NCI-H1694 treated with DMSO at 0.1 percent for 48 hours (cell line): ENCODE data around the gene KCNAB2.

Experiments
- DNase-seq: peaks from one replicate; lab custom pipeline; 2025; lab: John Stamatoyannopoulos, UW

The KCNAB2 gene

DNA sequence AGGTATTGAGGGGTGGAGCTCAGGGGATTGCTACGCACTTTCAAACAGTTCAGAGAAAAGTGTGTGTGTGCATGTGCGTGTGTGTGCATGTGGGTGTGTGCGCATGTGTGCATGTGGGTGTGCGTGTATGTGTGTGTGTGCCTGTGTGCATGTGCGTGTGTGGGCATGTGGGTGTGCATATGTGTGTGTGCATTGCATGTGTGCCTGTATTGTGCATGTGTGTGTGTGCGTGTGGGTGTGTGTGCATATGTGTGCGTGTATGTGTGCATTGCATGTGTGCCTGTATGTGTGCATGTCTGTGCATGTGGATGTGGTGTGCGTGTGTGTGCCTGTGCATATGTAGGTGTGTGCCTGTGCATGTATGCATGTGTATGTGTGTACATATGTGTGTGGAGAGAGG lies 12.6 kb upstream of the KCNAB2 start:
- DNase-seq = no peak

- no peak for DNase-seq
Observed at GRCh38 chr1:6033986-6034749, 11.5 kb upstream of the KCNAB2 start.

DNA sequence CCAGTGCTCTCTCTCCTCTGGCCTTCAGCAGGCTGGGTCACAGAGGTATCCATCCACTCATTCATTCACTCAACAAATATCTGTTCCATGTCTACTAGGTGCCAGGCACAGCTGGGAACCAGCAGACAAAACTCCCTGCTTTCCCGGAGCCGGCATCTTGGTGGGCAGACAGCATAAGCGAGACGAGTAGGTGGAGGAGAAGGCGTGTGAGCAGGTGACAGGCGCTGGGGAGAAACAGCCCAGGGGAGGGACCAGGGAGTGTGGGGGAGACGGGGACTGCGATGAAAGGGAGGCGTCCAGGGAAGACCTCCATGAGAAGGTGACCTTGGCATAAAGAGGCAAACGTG lies 11.0 kb upstream of the KCNAB2 start:
- no peak for DNase-seq

GRCh38 chr1:6035303-6035702 lies 10.4 kb upstream of the KCNAB2 start:
- no peak for DNase-seq

DNA sequence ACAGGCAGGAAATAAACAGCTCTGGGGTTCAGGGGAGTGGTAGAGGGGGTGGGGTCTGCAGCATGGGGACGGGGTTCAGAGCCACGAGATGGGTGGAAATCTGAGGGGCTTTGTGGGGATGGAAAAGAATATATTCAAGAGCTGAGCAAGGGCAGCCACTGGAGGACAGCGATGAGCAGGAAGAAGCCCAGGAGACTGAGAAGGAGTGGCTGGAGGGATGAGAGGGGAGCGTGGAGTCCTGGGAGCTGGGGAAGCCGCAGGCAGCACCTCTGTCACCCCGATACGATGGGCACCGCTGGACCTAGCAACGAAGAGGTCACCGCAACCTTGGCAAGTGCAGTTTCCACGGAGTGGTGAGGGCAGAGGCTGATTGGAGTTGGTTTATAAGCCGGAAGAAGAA lies 10.0 kb upstream of the KCNAB2 start:
- DNase-seq = no peak

GRCh38 chr1:6037338-6037762 lies 8.3 kb upstream of the KCNAB2 start:
- no peak for DNase-seq

GRCh38 chr1:6038603-6039002 lies 7.1 kb upstream of the KCNAB2 start:
- no peak for DNase-seq

DNA sequence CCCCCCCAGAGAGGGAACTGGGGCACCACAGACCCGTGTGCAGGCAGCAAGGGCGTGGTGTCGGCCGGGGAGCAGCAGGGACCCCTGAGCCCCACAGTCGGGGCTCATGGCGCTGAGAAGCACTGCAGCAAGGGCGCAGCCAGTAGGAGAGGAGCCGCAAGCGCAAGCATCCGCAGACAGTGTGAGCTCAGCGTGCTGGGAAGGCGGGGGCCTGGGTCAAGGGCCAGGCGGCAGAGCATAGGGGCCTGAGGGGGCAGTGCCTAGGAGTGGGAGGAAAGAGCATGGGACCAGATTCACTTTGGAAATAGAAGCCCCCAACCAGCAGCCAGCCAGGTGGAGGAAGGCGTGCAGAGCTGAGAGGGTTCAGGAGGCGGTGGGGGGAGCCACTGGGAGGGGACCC lies 6.7 kb upstream of the KCNAB2 start:
- DNase-seq = no peak

DNA sequence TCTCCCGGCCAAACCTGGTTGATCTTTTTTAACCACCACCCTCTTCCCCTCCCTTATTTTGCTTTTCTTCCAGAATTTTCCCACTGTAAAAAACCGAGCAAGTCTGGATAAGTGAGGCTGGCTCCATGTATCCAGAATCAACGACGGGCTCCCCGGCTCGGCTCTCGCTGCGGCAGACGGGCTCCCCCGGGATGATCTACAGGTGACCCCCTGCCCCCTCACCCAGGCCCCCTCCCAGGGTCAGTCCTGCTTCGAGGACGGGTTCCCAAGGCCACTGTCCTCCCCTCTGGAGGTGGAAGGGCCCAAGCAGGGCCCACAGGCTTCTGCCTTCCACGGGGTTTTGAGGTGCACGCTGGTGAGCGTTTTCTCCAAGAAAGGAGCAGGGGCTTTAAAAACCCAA lies 5.2 kb upstream of the KCNAB2 start:
- no peak for DNase-seq

DNA sequence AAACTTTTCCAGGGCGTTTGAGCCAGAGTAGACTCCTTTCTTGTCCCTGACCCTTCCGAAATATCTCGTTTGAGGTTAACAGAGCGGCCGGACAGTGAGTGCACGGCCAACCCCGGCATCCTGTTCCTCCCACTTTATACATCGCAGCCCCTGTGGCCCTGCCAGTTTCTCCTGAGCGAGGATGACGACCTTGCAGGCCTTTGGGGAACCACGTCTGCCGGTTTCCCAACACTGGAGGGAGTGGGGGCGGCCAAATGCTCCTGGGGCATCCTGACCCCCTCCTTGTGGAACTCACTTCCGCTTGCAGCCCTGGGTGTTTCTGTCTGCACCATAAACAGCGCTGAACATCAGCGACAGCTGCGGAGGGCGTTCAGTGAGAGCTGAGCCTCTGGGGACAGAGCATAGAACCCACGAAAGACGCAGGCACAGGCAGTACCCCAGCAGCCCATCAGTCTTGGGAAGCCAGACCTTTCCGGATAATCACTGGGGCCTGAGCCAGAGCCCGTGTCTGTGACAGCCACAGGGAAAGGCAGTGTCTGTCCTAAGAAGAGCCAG lies 4.8 kb upstream of the KCNAB2 start:
- DNase-seq = no peak

DNA sequence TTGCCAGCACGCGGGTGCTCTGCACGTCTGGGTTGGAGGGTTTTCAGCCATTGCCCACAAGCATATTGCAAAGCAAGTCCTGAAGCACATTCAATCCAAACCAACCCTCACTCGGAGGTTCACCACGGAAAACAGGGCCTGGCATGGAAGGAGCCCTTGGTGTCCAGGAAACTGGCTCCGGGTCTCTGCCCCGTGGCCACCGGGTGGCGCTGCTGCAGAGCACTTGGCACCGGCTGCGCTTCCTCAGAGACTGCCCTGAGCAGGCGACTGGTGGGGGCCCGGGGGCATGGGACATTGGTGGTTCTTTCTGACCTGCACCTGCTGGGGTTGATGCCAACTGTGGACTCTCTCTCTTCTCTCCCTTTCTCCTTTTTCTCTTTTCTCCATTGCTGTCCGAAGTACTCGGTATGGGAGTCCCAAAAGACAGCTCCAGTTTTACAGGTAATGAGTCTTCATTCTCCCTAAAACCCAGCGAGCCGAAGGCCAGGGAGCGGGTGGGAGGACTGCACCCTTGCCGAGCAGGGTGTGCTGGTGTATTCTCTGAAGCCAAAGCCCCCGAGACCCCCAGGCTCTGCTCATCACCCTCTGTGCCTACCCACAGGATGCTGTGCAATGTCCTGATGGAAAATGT lies 4.1 kb upstream of the KCNAB2 start:
- DNase-seq = no peak

DNA sequence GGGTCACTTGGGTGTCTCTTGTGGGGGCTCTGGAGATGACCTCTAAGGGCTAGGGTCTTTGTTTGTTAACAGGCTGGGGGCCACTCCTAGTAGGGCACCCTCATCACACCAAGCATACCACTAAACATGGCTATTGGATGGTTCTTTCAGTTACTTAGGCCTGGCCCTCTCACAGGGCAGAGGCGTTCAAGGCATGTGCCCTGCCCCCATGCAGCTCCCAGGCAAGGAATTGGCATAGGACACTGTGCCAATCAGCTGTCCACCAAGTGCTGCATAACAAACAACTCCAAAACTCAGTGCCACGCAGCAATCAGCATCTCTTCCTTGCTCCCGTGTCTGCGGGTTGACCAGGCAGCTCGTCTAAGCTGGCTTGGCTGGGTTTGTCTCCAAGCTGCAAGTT lies 2.1 kb upstream of the KCNAB2 start:
- DNase-seq = no peak

- no peak for DNase-seq
Observed at GRCh38 chr1:6044481-6045109, 1.1 kb upstream of the KCNAB2 start.

DNA sequence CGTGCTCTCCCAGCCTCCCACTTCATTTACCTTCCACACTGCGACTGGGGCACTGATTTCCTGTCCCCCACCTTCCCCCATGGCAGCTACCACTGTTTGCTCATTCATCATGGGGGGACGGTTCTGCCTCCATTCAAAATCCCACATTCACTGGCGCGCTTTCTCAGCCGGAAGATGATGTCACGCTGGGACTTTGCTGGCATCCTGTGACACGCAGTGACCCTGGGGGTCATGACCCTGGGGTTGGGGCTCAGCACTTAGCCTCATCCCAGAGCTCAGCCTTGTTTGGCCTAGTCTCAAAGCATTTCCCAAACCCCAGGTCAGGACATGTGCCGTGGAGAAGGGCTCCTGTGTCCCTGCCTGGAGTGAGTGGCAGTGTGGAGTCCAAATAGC lies 582 bp upstream of the KCNAB2 start:
- DNase-seq = no peak

DNA sequence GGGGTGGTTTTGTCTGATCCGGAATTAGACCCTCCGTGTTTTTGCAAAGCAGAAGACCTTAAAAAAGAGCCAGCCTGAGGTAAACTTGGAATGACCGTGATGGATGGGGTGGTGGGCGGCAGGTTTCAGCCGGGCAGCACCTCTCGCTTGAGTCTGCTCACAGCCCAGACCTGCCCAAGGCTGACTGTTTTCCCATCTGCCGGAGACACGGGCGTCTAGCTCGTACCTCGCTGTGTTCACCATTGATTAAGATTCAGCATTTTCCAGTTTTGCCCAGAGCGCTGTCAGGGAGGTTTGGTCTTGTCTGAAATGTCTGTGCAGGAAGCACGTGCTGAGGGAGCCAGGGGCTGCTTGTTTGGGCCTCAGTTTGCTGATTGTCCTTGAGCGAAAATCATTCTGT lies 591 bp downstream of the KCNAB2 start:
- no peak for DNase-seq

DNA sequence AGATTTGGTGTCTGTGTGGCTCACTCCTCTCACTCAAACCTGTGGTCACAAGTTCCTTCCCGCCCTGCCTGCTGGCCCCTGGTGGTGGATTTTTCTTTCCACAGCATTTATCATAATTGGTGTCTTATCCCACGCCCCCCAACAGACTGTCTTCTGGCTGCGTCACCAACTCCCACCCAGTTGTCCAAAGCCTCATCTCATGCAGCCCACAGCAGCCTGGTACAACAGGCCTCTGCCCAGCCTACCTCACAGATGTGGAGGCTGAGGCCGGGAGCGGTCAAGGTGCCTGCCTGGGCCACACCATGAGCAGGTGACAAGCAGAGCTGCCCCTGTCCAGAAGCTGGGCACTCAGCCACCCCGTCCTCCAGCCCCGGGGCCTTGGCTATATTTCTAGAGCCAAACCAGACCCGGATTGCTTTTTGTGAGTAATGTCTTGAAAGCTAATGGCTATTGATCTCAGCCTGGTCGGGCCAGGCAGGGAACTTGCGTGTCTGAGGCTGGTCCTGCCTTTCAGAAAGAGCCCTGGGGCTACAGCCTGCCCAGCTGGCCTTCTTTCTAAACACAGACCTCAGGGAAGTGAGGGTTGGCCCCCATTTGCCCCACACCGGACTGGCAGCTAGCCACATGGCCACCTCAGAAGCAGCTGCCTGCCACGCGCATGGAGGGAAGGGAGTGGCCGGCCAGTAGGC lies 2.6 kb downstream of the KCNAB2 start:
- DNase-seq = no peak

DNA sequence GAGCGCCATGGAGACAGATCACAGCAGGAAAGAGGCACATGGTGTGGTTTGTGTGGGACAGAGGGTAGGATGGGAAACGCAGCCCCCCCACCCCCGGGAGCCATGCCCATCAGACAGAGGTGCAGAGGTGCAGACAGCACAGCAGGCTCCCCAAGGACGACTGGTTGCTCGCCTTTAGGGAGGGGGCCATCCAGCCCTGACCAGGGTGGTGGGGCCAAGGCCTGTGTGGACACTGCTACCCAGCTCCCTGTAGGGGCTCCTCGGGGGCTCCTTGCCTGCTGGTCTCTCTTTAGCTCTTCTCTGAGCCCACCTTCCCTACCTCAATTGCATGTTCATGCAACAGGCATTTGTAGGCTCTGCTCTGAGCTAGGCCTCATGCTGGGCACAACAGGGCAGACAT lies 3.7 kb downstream of the KCNAB2 start:
- DNase-seq = no peak

GRCh38 chr1:6051423-6051822 lies 5.7 kb downstream of the KCNAB2 start:
- no peak for DNase-seq

GRCh38 chr1:6052543-6053205 lies 7.0 kb downstream of the KCNAB2 start:
- DNase-seq = peak; percentile 59

DNA sequence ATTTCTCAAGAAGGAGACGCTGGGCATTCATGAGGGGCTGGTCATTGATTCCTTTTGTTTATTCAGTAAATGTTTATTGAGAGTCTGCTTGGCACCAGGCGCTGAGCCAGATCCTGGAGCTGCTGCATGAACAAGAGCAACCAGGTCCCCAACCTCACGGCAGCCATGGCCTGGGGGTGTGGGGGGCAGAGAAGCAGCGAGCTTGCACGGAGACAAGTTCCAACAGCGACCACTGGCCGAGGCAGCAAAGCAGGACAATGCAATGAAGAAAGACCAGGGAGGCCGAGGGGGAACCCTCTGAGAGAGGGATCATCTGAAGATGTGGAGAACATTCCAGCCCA lies 7.5 kb downstream of the KCNAB2 start:
- no peak for DNase-seq

- no peak for DNase-seq
Observed at GRCh38 chr1:6054596-6054995, 8.9 kb downstream of the KCNAB2 start.

GRCh38 chr1:6056572-6056948 lies 10.9 kb downstream of the KCNAB2 start:
- no peak for DNase-seq
